Smooth muscle cell (in vitro differentiated cells): ENCODE measurements around the gene PPFIA3. TPM values are rescaled to one million over a fixed set of nuclear protein-coding genes. Genes with fewer than 3 reads are reported as not detected.

Source experiments
- DNase-seq: peaks from one replicate; lab custom pipeline; 2025; ENCODE audit not compliant: unreplicated experiment; lab: John Stamatoyannopoulos, UW
- H2AFZ ChIP-seq: fragments of 200-600 bp; sonication (generic); 2 replicates; pipeline ENCODE4 v1.6.0; 2016; ENCODE audit warnings: antibody characterized with exemption, low read depth, mild to moderate bottlenecking
- H3F3A ChIP-seq: fragments of 200-600 bp; sonication (generic); 2 replicates; pipeline ENCODE4 v1.6.0; 2017; ENCODE audit warnings: antibody characterized with exemption, low read depth
- H3K27ac ChIP-seq: fragments of 200-600 bp; sonication (generic); 2 replicates; pipeline ENCODE4 v1.5.1; 2016; ENCODE audit warnings: low read depth, mild to moderate bottlenecking
- H3K27me3 ChIP-seq: fragments of 200-600 bp; sonication (generic); 2 replicates; pipeline ENCODE4 v1.6.1; 2016; ENCODE audit warnings: low read depth, mild to moderate bottlenecking
- H3K36me3 ChIP-seq: fragments of 200-600 bp; sonication (generic); 2 replicates; pipeline ENCODE4 v1.5.1; 2016; ENCODE audit warnings: low read depth
- H3K4me1 ChIP-seq: fragments of 200-600 bp; sonication (generic); 2 replicates; pipeline ENCODE4 v1.5.1; 2016; ENCODE audit warnings: low read depth
- H3K4me2 ChIP-seq: fragments of 200-600 bp; sonication (generic); 2 replicates; pipeline ENCODE4 v1.6.0; 2016; ENCODE audit warnings: mild to moderate bottlenecking
- H3K4me3 ChIP-seq: fragments of 200-600 bp; sonication (generic); 2 replicates; pipeline ENCODE4 v1.5.1; 2016; ENCODE audit warnings: mild to moderate bottlenecking
- H3K79me2 ChIP-seq: fragments of 200-600 bp; sonication (generic); 2 replicates; pipeline ENCODE4 v1.6.0; 2016; ENCODE audit warnings: low read depth, mild to moderate bottlenecking
- H3K9ac ChIP-seq: fragments of 200-600 bp; sonication (generic); 2 replicates; pipeline ENCODE4 v1.6.0; 2016; ENCODE audit warnings: low read depth
- H3K9me3 ChIP-seq: fragments of 200-600 bp; sonication (generic); replicated peaks from 2 replicates; pipeline ENCODE4 v1.5.1; 2016; ENCODE audit warnings: low read depth
- H4K20me1 ChIP-seq: fragments of 200-600 bp; sonication (generic); 2 replicates; pipeline ENCODE4 v1.6.0; 2016; ENCODE audit warnings: low read depth
- CTCF ChIP-seq: fragments of 200-600 bp; sonication (generic); IDR thresholded peaks from 2 replicates; pipeline ENCODE4 v1.5.1; 2017; ENCODE audit warnings: borderline replicate concordance, mild to moderate bottlenecking, antibody characterized with exemption; ENCODE audit not compliant: insufficient read depth, poor library complexity, severe bottlenecking
- WGBS: methylation state at CpG from one replicate; pipeline ENCODE4 v1.1.7; 2016; ENCODE audit warnings: low lambda C conversion rate; 5-methylcytosine and 5-hydroxymethylcytosine counted together
- polyA plus RNA-seq: library from polyadenylated mRNA; unstranded; fragments of >200 nt; fragmentation: Nextera tagmentation; extraction: Ambion mirVana; gene quantifications from 2 replicates; pipeline ENCODE4 v1.2.1, GENCODE V29; 2016
- total RNA-seq: library from RNA; depleted of rRNA; stranded (reverse); fragments of >200 nt; gene quantifications from 2 replicates; pipeline ENCODE4 v1.2.3, GENCODE V29; 2014

The PPFIA3 gene
- total and polyA plus RNA-seq, 2 experiments from 2014 or later: 3.2 to 20.3 TPM

GRCh38 chr19:49152119-49152550 is 32.8 kb downstream of the PPFIA3 start:
- Histone ChIP-seq H3K4me3 (no peak overlapping the region), H3K27ac (no peak overlapping the region), H3K9me3 (no peaks in the 10 kb centered on the region), H3K79me2 (no peaks in the 10 kb centered on the region), H3K36me3 (no peaks in the 10 kb centered on the region), H3K4me1 (peaks cover 11% of the 10 kb centered on the region), H4K20me1 (no peaks in the 10 kb centered on the region), H3K27me3 (no peaks in the 10 kb centered on the region), H3K4me2 (no peak overlapping the region), H3F3A (peaks cover 6% of the 10 kb centered on the region), H3K9ac (no peak overlapping the region), H2AFZ (no peak overlapping the region)
- no peak for TF ChIP-seq CTCF
- 33% methylated on average over 9 of the region's 10 CpGs for WGBS
- DNase-seq: no peak

GRCh38 chr19:49153167-49153809 is 33.9 kb downstream of the PPFIA3 start:
- H3K4me3 ChIP-seq: no peak overlapping the region
- H3K79me2 ChIP-seq: peaks cover 7% of the 10 kb centered on the region
- H3K27ac ChIP-seq: no peak overlapping the region
- H3K9ac ChIP-seq: no peak overlapping the region
- 96% methylated on average over 10 of the region's 10 CpGs for WGBS
- no peak for TF ChIP-seq CTCF
- peaks cover 13% of the 10 kb centered on the region for H3K4me1 ChIP-seq
- no peak overlapping the region for H3K4me2 ChIP-seq
- no peak for DNase-seq
- no peaks in the 10 kb centered on the region for H4K20me1 ChIP-seq
- no peaks in the 10 kb centered on the region for H3K36me3 ChIP-seq
- H2AFZ ChIP-seq: no peak overlapping the region
- H3K27me3 ChIP-seq: no peaks in the 10 kb centered on the region
- H3K9me3 ChIP-seq: no peaks in the 10 kb centered on the region
- H3F3A ChIP-seq: peaks cover 6% of the 10 kb centered on the region

- Histone ChIP-seq H3K9ac (no peak overlapping the region), H3K9me3 (no peaks in the 10 kb centered on the region), H3K79me2 (peaks cover 11% of the 10 kb centered on the region), H3K4me1 (peaks cover 15% of the 10 kb centered on the region), H3K27me3 (no peaks in the 10 kb centered on the region), H3F3A (peaks cover 6% of the 10 kb centered on the region), H3K4me3 (no peak overlapping the region), H4K20me1 (no peaks in the 10 kb centered on the region), H3K4me2 (no peak overlapping the region), H3K27ac (no peak overlapping the region), H2AFZ (no peak overlapping the region), H3K36me3 (no peaks in the 10 kb centered on the region)
- TF ChIP-seq CTCF: no peak
- DNase-seq: no peak
- WGBS: 97% methylated on average over 6 of the region's 6 CpGs
Measured at GRCh38 chr19:49154279-49154678, 34.9 kb downstream of the PPFIA3 start.
